GM18951 (cell line): Measurements from ENCODE around the gene TMEM260.
"Not testable (repeated sequence)": the region's sequence is repeated elsewhere in the genome, so short reads cannot be mapped to it uniquely, and the experiment has no call there.

Source experiments
- POLR2A ChIP-seq: IDR thresholded peaks from 4 replicates; pipeline ENCODE4 v1.6.1; 2011; ENCODE audit warnings: mild to moderate bottlenecking; ENCODE audit not compliant: insufficient read length, insufficient read depth; ENCODE audit errors: extremely low read depth
- in situ Hi-C: fragments of 300-500 bp; cut with MboI; formaldehyde crosslinking; loops from one replicate; pipeline ENCODE4 v1.12.0; 2022; ENCODE audit warnings: low sequenced_read_pairs, mixed read lengths, inconsistent platforms; ENCODE audit not compliant: unreplicated experiment

Gene TMEM260

GRCh38 chr14:56580221-56580711 lies 668 bp downstream of the TMEM260 start:
- TF ChIP-seq POLR2A = no peak
- in situ Hi-C loops = no loop called here

- TF ChIP-seq POLR2A = no peak
- in situ Hi-C loops = no loop called here
Observed at GRCh38 chr14:56581041-56581727, 1.6 kb downstream of the TMEM260 start.

- in situ Hi-C loops = no loop called here
- no peak for TF ChIP-seq POLR2A
Observed at GRCh38 chr14:56585461-56586084, 6.0 kb downstream of the TMEM260 start.

- TF ChIP-seq POLR2A = no peak
- in situ Hi-C loops = no loop called here
Observed at GRCh38 chr14:56587701-56588100, 8.1 kb downstream of the TMEM260 start.

GRCh38 chr14:56590535-56590960 lies 10.9 kb downstream of the TMEM260 start:
- TF ChIP-seq POLR2A = no peak
- in situ Hi-C loops = no loop called here

GRCh38 chr14:56592746-56593544 lies 13.3 kb downstream of the TMEM260 start:
- no peak for TF ChIP-seq POLR2A
- in situ Hi-C loops = no loop called here

- in situ Hi-C loops = no loop called here
- no peak for TF ChIP-seq POLR2A
Observed at GRCh38 chr14:56594428-56594827, 14.8 kb downstream of the TMEM260 start.

GRCh38 chr14:56598519-56598918 lies 18.9 kb downstream of the TMEM260 start:
- in situ Hi-C loops = no loop called here
- TF ChIP-seq POLR2A = no peak

- TF ChIP-seq POLR2A = no peak
- in situ Hi-C loops = no loop called here
Observed at GRCh38 chr14:56603648-56604047, 24.1 kb downstream of the TMEM260 start.

- TF ChIP-seq POLR2A = no peak
- in situ Hi-C loops = no loop called here
Observed at GRCh38 chr14:56608689-56609088, 29.1 kb downstream of the TMEM260 start.

GRCh38 chr14:56611663-56612062 lies 32.1 kb downstream of the TMEM260 start:
- in situ Hi-C loops = not testable (repeated sequence)

GRCh38 chr14:56617084-56617483 lies 37.5 kb downstream of the TMEM260 start:
- in situ Hi-C loops = no loop called here
- TF ChIP-seq POLR2A = no peak

GRCh38 chr14:56630707-56631106 lies 51.1 kb downstream of the TMEM260 start:
- in situ Hi-C loops = no loop called here
- TF ChIP-seq POLR2A = no peak

- no peak for TF ChIP-seq POLR2A
- in situ Hi-C loops = no loop called here
Observed at GRCh38 chr14:56632195-56632594, 52.6 kb downstream of the TMEM260 start.

GRCh38 chr14:56633544-56633943 lies 53.9 kb downstream of the TMEM260 start:
- TF ChIP-seq POLR2A = no peak
- in situ Hi-C loops = no loop called here
